SK-MEL-5 (cell line): Measurements from ENCODE around the gene FAM221B. TPM values are rescaled to one million over a fixed set of nuclear protein-coding genes. Genes with fewer than 3 reads are reported as not detected.

Experiments used
- DNase-seq: peaks from one replicate; pipeline ENCODE4 v3.0.0-alpha.2; 2016; ENCODE audit warnings: low read depth, low spot score
- in situ Hi-C: cut with HindIII; loops from 2 replicates; pipeline ENCODE4 v1.10.0; 2016; ENCODE audit warnings: low sequenced_read_pairs, high pct_unique_total_duplicates, low pct_unique_long_range_greater_than_20kb
- total RNA-seq: library from RNA; depleted of rRNA; stranded (reverse); fragments of >200 nt; shearing (Covaris generic); gene quantifications from 2 replicates; pipeline ENCODE4 v1.2.3, GENCODE V29; 2014

FAM221B gene
- total RNA-seq, 1 experiment from 2014 or later = not detected

- no peak for DNase-seq
Measured at GRCh38 chr9:35852876-35853865, 24.6 kb upstream of the FAM221B start.

GRCh38 chr9:35852267-35852815 is 23.8 kb upstream of the FAM221B start:
- in situ Hi-C loops = no loop called here

More at GRCh38 chr9:35852876-35853865, 24.6 kb upstream of the FAM221B start:
- in situ Hi-C loops = no loop called here

GRCh38 chr9:35847792-35848572 is 19.4 kb upstream of the FAM221B start:
- in situ Hi-C loops = no loop called here
- DNase-seq = no peak

More at GRCh38 chr9:35852267-35852815, 23.8 kb upstream of the FAM221B start:
- DNase-seq = no peak

- in situ Hi-C loops = no loop called here
- DNase-seq = no peak
Measured at GRCh38 chr9:35845824-35846771, 17.6 kb upstream of the FAM221B start.

GRCh38 chr9:35844628-35845270 is 16.2 kb upstream of the FAM221B start:
- in situ Hi-C loops = no loop called here
- peak; percentile 83 for DNase-seq

- no peak for DNase-seq
- in situ Hi-C loops = no loop called here
Measured at GRCh38 chr9:35842795-35843194, 14.3 kb upstream of the FAM221B start.

- no peak for DNase-seq
- in situ Hi-C loops = no loop called here
Measured at GRCh38 chr9:35842020-35842745, 13.7 kb upstream of the FAM221B start.

GRCh38 chr9:35841645-35841900 is 13.0 kb upstream of the FAM221B start:
- in situ Hi-C loops = no loop called here
- DNase-seq = no peak

GRCh38 chr9:35840881-35841644 is 12.5 kb upstream of the FAM221B start:
- no peak for DNase-seq
- in situ Hi-C loops = no loop called here

GRCh38 chr9:35839926-35840325 is 11.4 kb upstream of the FAM221B start:
- in situ Hi-C loops = no loop called here
- DNase-seq = no peak

- in situ Hi-C loops = no loop called here
- no peak for DNase-seq
Measured at GRCh38 chr9:35836595-35836994, 8.1 kb upstream of the FAM221B start.

GRCh38 chr9:35835766-35836165 is 7.2 kb upstream of the FAM221B start:
- in situ Hi-C loops = no loop called here
- DNase-seq = no peak

- in situ Hi-C loops = no loop called here
- DNase-seq = peak; percentile 29
Measured at GRCh38 chr9:35835216-35835632, 6.7 kb upstream of the FAM221B start.

GRCh38 chr9:35834260-35835215 is 6.0 kb upstream of the FAM221B start:
- DNase-seq = no peak
- in situ Hi-C loops = no loop called here

- DNase-seq = no peak
- in situ Hi-C loops = no loop called here
Measured at GRCh38 chr9:35832814-35833213, 4.3 kb upstream of the FAM221B start.
